ENCODE measurements around the gene ARMH4. TPM values are rescaled to one million over a fixed set of nuclear protein-coding genes. Genes with fewer than 3 reads are reported as not detected.
A peak's percentile ranks its signal among the peaks of the same experiment; 100 is the strongest.

Gene ARMH4
- total RNA-seq, 1 donor from 2014 or later: 16.2 TPM

- DNase-seq (ENCODE audit: low read depth): no peak
Observed at GRCh38 chr14:58099682-58100081, 52.3 kb downstream of the ARMH4 start.

GRCh38 chr14:58098507-58098906, 53.5 kb downstream of the ARMH4 start:
- no peak for DNase-seq (ENCODE audit: low read depth)

- no peak for DNase-seq (ENCODE audit: low read depth)
Observed at GRCh38 chr14:58096731-58097130, 55.3 kb downstream of the ARMH4 start.

GRCh38 chr14:58091883-58092630, 60.0 kb downstream of the ARMH4 start:
- DNase-seq (ENCODE audit: low read depth): no peak

GRCh38 chr14:58089612-58090011, 62.4 kb downstream of the ARMH4 start:
- no peak for DNase-seq (ENCODE audit: low read depth)

- DNase-seq (ENCODE audit: low read depth): no peak
Observed at GRCh38 chr14:58088961-58089360, 63.1 kb downstream of the ARMH4 start.

GRCh38 chr14:58085877-58086276, 66.1 kb downstream of the ARMH4 start:
- DNase-seq (ENCODE audit: low read depth): peak; percentile 58

GRCh38 chr14:58082491-58083098, 69.4 kb downstream of the ARMH4 start:
- DNase-seq (ENCODE audit: low read depth): peak; percentile 97

GRCh38 chr14:58082011-58082410, 70.0 kb downstream of the ARMH4 start:
- DNase-seq (ENCODE audit: low read depth): peak; percentile 80

- no peak for DNase-seq (ENCODE audit: low read depth)
Observed at GRCh38 chr14:58078471-58078870, 73.5 kb downstream of the ARMH4 start.

GRCh38 chr14:58078068-58078467, 73.9 kb downstream of the ARMH4 start:
- peak; percentile 90 for DNase-seq (ENCODE audit: low read depth)

GRCh38 chr14:58077621-58078020, 74.4 kb downstream of the ARMH4 start:
- DNase-seq (ENCODE audit: low read depth): peak; percentile 94

- DNase-seq (ENCODE audit: low read depth): no peak
Observed at GRCh38 chr14:58073516-58073915, 78.5 kb downstream of the ARMH4 start.

- DNase-seq (ENCODE audit: low read depth): peak; percentile 70
Observed at GRCh38 chr14:58072288-58073071, 79.5 kb downstream of the ARMH4 start.

GRCh38 chr14:58071341-58071740, 80.7 kb downstream of the ARMH4 start:
- no peak for DNase-seq (ENCODE audit: low read depth)

GRCh38 chr14:58068306-58068705, 83.7 kb downstream of the ARMH4 start:
- DNase-seq (ENCODE audit: low read depth): no peak

GRCh38 chr14:58066115-58066514, 85.9 kb downstream of the ARMH4 start:
- DNase-seq (ENCODE audit: low read depth): no peak

- DNase-seq (ENCODE audit: low read depth): no peak
Observed at GRCh38 chr14:58061581-58061980, 90.4 kb downstream of the ARMH4 start.

GRCh38 chr14:58060898-58061297, 91.1 kb downstream of the ARMH4 start:
- no peak for DNase-seq (ENCODE audit: low read depth)

GRCh38 chr14:58060077-58060476, 91.9 kb downstream of the ARMH4 start:
- DNase-seq (ENCODE audit: low read depth): peak; percentile 81

GRCh38 chr14:58059126-58059525, 92.9 kb downstream of the ARMH4 start:
- DNase-seq (ENCODE audit: low read depth): no peak

GRCh38 chr14:58055497-58056010, 96.5 kb downstream of the ARMH4 start:
- peak; percentile 26 for DNase-seq (ENCODE audit: low read depth)
